Mucosa of descending colon (tissue), 3 donors: ENCODE results near the gene SLC2A4. TPM values are rescaled to one million over a fixed set of nuclear protein-coding genes. Genes with fewer than 3 reads are reported as not detected.
A peak's percentile ranks its signal among the peaks of the same experiment; 100 is the strongest.

Experiments
- ATAC-seq: fragments of 200-7000 bp; cut with Tn5 transposase; one replicate; pipeline ENCODE4 v1.9.1; 2020; ENCODE audit warnings: mild to moderate bottlenecking, moderate library complexity
- DNase-seq, 3 donors: peaks; one replicate each; pipeline ENCODE4 v3.0.0-alpha.2; 2020
- H3K36me3 ChIP-seq: fragments of 200-600 bp; one replicate; pipeline ENCODE4 v1.8.0; 2021; ENCODE audit warnings: low read depth, mild to moderate bottlenecking
- H3K4me1 ChIP-seq: fragments of 200-600 bp; one replicate; pipeline ENCODE4 v1.8.0; 2021; ENCODE audit warnings: low read depth, mild to moderate bottlenecking
- H3K4me3 ChIP-seq: fragments of 200-600 bp; one replicate; pipeline ENCODE4 v1.8.0; 2021; ENCODE audit warnings: mild to moderate bottlenecking
- H3K9me3 ChIP-seq: fragments of 200-600 bp; one replicate; pipeline ENCODE4 v1.8.0; 2021; ENCODE audit warnings: mild to moderate bottlenecking
- intact Hi-C, 2 donors: fragments of 100-400 bp; cut with DNase I in 1 of 2; cut with micrococcal nuclease in 1 of 2; formaldehyde crosslinking; loops; one replicate each; pipeline versions ENCODE4 v1.11.0 to v1.11.1; 2022; cut with DNase I, micrococcal nuclease
- total RNA-seq, 3 donors: library from RNA; stranded (reverse); fragmentation: NEBNext Ultra II Directional in 2 of 3; extraction: Animal tissue kit (Norgen Biotek cat#: 25700) in 2 of 3; gene quantifications; one replicate each; pipeline versions ENCODE4 v1.2.1 to v1.2.4, GENCODE V29; 2021 to 2023
- TF ChIP-seq, protein P1 (sequence below): fragments of 200-600 bp; IDR thresholded peaks from one replicate; pipeline ENCODE4 v1.8.0; 2022; ENCODE audit warnings: antibody characterized with exemption, mild to moderate bottlenecking
- donor health status: DM: no; HTN: no; CAD: no; lungs with moderate emphysema.
- donor health status: DM: no; HTN: no; CAD: no.
- donor health status: DM: no; HTN: yes; CAD: no.

Gene SLC2A4
- total RNA-seq, 3 donors from 2014 or later, result 5.3 to 78.2 (median 6.1) TPM

DNA sequence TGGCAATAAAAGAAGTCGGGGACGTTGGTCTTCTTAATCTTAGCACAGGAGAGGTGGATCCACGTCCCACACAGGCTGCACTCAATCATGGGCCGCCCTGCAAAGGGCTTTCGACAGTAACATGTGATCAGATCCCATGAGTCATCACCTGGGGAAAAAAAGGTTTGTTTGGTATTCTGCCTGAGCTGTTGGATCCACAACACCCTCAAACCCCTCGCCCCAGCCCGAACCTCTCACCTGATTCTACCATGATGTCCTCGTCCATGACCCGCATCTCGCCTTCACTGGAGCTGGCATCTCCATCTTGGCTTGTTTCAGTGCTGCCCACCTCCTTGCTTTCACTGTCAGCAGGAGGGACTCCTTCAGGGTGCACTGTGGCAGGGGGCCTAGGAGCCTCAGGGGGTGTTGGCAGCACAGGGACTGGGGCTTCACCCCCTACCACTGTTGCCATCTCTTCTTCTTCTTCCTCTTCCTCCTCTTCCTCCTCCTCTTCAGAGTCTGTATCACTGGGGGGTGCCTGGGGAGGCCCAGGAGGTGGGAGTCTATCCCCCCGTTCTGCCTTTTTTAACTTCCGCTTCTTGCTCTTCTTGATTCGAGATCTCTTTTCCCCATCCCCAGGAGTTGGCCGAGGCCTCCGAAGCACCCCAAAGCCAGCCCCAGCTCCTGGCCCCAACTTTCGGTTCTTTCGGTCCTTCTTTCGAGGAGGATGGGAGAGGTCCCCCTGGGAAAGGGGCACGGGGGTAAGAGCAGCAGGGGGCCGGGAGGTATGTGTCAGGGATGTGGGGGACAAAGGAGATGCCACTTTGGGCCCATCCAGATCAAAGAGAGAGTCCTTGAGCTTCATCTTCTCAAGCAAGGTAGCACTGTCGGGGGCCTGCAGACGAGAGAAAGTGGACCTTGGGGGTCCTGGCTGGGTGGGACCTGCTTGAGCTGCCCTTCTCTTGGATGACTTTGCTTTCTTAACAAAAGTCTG lies 45.5 kb upstream of the SLC2A4 start:
- H3K9me3 ChIP-seq, result no peaks in the 10 kb centered on the region
- intact Hi-C loops, result no loop called here
- TF ChIP-seq, protein P1, sequence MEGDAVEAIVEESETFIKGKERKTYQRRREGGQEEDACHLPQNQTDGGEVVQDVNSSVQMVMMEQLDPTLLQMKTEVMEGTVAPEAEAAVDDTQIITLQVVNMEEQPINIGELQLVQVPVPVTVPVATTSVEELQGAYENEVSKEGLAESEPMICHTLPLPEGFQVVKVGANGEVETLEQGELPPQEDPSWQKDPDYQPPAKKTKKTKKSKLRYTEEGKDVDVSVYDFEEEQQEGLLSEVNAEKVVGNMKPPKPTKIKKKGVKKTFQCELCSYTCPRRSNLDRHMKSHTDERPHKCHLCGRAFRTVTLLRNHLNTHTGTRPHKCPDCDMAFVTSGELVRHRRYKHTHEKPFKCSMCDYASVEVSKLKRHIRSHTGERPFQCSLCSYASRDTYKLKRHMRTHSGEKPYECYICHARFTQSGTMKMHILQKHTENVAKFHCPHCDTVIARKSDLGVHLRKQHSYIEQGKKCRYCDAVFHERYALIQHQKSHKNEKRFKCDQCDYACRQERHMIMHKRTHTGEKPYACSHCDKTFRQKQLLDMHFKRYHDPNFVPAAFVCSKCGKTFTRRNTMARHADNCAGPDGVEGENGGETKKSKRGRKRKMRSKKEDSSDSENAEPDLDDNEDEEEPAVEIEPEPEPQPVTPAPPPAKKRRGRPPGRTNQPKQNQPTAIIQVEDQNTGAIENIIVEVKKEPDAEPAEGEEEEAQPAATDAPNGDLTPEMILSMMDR, result no peak
- DNase-seq (peak in 1 of 3 donors; percentile 50), ATAC-seq (no peak)
- peaks cover 44% of the 10 kb centered on the region for H3K4me1 ChIP-seq
- no peak overlapping the region for H3K4me3 ChIP-seq
- peaks cover 3% of the 10 kb centered on the region for H3K36me3 ChIP-seq

DNA sequence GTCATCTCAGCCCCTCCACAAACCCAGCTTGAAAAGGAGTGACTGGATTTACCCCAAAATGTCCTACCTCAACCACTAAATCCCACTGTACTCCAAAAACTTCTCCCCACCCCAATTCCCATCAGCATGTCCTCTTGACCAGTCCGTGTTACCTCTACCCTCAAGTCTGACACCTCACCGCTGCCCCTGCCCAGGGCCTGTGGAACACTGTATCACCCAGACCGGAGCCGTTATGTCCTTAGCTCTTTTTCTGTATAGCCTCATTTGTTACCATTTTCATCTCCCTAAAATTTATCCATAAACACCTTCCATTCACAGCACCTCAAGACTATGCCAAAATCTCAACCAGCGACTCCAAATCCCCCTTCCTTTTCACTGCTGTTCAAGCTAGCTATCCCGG lies 44.7 kb upstream of the SLC2A4 start:
- no peaks in the 10 kb centered on the region for H3K9me3 ChIP-seq
- TF ChIP-seq, protein P1, result no peak
- peaks cover 49% of the 10 kb centered on the region for H3K4me1 ChIP-seq
- peaks cover 3% of the 10 kb centered on the region for H3K36me3 ChIP-seq
- no peak for ATAC-seq
- intact Hi-C loops, result no loop called here
- no peak for DNase-seq
- no peak overlapping the region for H3K4me3 ChIP-seq

DNA sequence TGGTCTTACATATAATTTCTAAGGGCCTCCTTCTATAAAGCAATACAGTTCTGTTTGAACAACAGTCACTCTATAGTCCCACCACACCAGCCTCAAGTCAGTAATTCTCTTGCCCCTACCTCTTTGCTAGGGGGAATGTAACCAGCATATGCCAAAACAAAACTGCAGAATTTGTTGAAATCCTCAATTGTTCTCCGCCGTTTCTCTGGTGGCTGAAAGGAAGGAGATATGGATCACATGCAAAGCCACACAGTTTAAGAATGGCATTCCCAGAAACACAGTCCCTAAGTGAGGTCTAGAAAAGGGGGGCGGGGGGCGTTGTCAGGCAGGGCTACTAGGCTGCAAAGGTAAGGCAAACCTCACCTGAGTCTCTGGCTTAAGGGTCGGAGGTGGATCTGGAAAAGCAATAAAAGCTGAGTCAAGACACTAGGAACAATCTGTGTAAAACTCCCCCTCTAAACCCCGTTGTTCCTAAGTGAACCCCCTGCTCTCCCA lies 44.2 kb upstream of the SLC2A4 start:
- TF ChIP-seq, protein P1, result no peak
- peak overlapping the region; percentile 91 for H3K4me3 ChIP-seq
- DNase-seq (peak in 1 of 3 donors; percentile 53), ATAC-seq (no peak)
- intact Hi-C loops, result no loop called here
- H3K9me3 ChIP-seq, result no peaks in the 10 kb centered on the region
- H3K4me1 ChIP-seq, result peaks cover 45% of the 10 kb centered on the region
- H3K36me3 ChIP-seq, result peaks cover 3% of the 10 kb centered on the region

DNA sequence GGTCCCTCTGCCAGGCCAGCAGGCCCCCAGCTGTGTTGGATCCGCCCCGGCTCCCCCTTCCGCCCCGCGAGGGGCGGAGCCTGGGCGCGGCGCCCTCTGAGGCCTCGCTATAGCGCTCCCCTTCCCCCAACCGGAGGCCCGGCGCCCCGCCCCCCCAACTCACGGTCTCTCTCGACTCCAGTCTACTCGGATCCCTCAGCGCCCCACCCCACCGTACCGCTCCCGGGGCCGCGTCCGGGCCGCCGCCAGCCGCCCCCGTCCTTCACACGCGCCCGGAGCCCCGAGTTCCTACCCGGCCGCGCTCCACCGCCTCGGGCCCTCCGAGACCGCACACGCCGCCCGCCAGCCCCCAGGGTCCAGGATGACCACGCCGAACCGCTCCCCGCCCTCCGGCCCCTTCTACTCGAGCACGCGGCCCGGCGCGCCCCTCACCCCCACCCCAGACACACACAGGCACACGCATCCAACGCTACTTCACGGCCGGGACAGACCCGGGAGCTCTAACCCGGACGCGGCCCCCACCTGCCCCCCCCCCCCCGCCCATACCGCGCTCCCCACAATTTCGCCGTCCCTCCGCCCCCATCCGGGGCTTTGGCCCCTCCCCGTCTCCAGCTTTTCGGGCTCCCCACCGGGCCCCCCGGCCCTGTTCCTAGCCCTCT lies 43.6 kb upstream of the SLC2A4 start:
- TF ChIP-seq, protein P1, result no peak
- intact Hi-C loops, result no loop called here
- ATAC-seq (peak; percentile 31), DNase-seq (peak; percentile 92 to 95 (median 92))
- H3K4me3 ChIP-seq, result peak overlapping the region; percentile 91
- H3K9me3 ChIP-seq, result no peaks in the 10 kb centered on the region
- H3K36me3 ChIP-seq, result peaks cover 3% of the 10 kb centered on the region
- peaks cover 39% of the 10 kb centered on the region for H3K4me1 ChIP-seq

DNA sequence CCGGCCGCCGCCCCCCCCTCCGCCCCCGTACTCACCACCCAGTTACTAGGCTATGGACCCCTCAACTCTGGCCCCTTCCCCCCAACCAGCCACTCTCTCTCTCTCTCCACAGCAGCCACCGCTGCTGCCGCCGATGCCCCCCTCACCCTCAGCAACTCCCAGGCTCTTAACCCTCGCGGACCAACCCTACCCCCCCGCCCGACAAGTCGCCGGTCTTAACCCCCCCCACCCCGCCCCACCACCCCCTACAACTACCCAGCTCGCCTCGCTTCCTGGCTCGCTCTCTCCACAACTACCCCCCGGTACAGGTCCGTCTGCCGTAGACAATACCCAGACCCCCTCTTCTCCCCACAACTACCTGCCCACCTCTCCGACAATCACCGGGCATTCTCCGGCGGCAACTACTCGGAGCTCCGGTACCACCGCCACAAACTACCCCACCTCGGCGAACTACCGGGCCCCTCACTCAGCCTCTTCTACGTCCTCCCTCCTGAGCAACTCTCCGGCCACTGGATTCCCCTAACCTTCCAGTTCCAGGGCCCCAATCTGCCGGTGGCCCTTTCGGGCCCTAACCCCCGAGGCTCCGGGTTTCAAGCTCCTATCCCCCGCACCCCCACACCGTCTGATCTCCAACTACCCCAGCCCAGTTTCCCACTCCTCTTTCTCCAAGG lies 43.0 kb upstream of the SLC2A4 start:
- H3K4me1 ChIP-seq, result peaks cover 35% of the 10 kb centered on the region
- intact Hi-C loops, result no loop called here
- TF ChIP-seq, protein P1, result no peak
- peaks cover 3% of the 10 kb centered on the region for H3K36me3 ChIP-seq
- H3K4me3 ChIP-seq, result peak overlapping the region; percentile 91
- H3K9me3 ChIP-seq, result no peaks in the 10 kb centered on the region
- peak in 2 of 3 donors; percentile 66 to 73 for DNase-seq
- no peak for ATAC-seq
